GM11168 (cell line): ENCODE measurements around the gene THRSP.
"Not testable (repeated sequence)": the region's sequence is repeated elsewhere in the genome, so short reads cannot be mapped to it uniquely, and the experiment has no call there.

Source experiments
- in situ Hi-C: fragments of 300-500 bp; cut with MboI; formaldehyde crosslinking; loops from one replicate; pipeline ENCODE4 v1.12.0; 2022; ENCODE audit warnings: low sequenced_read_pairs; ENCODE audit not compliant: unreplicated experiment

Gene THRSP

DNA sequence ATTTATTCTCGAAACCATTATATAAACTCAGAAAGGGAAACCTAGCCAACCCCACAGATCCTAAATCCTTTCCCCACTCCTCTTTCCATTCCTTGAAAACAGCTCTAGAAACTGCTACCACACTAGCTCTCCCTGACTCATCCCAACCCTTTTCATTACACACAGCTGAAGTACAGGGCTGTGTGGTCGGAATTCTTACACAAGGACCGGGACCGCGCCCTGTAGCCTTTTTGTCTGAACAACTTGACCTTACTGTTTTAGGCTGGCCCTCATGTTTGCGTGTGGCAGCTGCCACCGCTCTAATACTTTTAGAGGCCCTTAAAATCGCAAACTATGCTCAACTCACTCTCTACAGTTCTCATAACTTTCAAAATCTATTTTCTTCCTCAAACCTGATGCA lies 20.8 kb downstream of the THRSP start:
- in situ Hi-C loops = not testable (repeated sequence)

DNA sequence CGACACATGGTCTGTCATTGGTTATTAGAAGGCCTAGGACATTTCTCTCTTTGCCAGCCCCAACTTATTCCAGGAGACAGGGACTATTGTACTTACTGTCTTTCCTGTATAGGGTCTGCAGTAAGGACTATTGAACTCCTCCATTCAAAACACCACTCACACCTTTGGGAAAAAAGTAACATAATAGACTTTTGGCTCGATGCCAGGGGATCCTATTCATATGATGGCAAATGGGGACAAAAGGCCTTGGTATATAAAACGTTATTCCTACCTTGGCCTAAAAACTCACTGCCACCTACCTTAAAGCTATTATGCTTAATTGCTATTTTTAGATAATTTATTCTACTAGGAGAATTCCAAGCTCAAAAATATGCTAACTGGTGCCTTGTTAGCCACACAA lies 22.3 kb downstream of the THRSP start:
- in situ Hi-C loops = no loop called here

DNA sequence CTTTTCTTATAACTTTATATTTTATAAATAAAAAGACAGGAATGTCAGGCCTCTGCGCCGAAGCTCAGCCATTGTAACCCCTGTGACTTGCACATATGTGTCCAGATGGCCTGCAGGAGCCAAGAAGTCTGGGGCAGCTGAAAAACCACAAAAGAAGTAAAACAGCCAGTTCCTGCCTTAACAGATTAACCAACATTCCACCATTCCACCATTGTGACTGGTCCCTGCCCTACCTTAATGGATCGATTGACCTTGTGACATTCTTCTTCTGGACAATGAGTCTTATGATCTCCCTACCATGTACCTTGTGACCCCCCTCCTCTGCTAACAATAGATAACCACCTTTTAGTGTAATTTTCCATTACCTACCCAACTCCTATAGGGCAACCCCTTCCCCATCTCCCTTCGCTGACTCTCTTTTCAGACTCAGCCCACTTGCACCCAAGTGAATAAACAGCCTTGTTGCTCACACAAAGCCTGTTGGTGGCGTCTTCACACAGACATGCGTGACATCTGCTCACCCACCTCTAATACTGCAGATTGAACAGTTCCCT lies 22.9 kb downstream of the THRSP start:
- in situ Hi-C loops = not testable (repeated sequence)

DNA sequence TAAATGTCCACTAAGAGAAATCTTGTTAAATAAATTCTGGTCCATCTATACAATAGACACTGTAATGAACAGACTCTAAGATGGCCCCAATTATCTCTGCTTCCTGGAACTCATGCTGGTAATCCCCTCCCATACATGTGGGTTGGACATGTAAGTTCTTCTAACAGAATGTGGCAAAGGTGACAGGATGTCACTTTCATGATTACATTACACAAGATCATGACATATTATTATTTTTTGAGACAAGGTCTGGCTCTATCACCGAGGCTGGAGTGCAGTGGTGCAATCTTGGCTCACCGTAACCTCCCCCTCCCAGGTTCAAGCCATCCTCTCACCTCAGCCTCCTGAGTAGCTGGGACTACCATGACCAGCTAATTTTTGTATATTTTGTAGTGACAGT lies 30.6 kb downstream of the THRSP start:
- in situ Hi-C loops = no loop called here

DNA sequence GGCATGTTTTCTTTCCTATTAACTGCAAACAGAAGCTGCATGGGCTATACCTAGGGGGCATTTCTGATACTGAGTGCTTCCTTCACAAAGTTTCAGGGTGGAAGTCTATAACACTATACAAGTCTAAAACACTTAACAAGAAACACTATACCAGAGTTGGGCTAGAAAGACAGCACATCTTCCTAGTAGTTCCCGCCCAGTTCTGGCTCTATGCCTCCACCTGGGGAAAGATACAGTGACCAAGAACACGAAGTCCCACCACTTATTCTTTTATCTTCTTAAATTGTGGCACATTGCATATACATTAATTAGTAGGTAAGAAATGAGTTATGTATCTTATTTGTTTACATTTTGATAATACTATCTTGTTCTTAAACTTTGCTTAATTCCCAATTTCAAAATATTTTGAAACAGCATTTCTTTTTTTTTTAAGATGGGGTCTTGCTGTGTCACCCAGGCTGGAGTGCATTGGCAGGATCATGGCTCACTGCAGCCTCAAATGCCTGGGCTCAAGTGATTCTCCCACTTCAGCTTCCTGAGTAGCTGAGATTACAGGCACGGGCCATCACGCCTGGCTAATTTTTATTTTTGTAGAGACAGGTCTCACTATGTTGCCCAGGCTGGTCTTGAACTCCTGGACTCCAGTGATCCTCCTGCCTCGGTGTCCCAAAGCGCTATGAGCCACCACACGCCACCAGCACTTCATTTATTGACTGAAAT lies 34.2 kb downstream of the THRSP start:
- in situ Hi-C loops = no loop called here

DNA sequence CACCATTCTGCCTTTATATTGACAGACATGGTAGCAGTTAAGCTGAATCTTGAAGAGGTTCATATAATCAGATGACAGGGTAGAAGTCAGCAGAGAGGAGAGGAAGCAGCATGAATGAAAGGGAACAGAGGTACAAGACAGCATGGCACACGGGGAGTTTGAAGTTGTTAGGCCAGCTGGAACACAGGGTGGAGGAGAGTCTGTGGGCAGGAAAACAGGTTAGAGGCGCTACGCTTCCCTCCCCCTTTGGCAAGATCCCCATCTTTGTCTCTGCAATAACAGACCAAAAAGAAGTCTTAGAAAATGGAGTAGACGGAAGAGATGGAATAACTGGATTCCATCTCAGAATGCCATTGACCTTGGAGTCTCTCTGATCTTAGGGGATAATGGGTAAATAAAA lies 36.0 kb downstream of the THRSP start:
- in situ Hi-C loops = no loop called here

DNA sequence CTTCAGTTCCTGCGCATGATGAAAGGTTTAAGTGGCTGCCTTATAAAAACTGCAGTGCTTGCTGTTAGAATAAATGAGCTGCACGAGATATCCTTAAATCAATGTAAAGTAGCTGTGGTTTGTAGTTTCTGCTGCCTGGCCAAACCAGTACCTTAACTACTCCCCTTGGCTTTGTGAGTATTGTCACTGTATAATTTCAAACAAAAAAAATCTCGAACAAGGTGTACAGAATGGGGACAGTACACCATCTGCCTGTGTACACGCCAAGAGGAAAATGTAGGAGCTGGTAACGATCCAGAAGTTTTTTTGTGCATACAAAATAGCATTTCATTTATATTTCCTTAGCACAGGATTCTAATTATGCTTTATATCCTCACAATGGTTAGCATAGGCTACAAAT lies 36.6 kb downstream of the THRSP start:
- in situ Hi-C loops = no loop called here

DNA sequence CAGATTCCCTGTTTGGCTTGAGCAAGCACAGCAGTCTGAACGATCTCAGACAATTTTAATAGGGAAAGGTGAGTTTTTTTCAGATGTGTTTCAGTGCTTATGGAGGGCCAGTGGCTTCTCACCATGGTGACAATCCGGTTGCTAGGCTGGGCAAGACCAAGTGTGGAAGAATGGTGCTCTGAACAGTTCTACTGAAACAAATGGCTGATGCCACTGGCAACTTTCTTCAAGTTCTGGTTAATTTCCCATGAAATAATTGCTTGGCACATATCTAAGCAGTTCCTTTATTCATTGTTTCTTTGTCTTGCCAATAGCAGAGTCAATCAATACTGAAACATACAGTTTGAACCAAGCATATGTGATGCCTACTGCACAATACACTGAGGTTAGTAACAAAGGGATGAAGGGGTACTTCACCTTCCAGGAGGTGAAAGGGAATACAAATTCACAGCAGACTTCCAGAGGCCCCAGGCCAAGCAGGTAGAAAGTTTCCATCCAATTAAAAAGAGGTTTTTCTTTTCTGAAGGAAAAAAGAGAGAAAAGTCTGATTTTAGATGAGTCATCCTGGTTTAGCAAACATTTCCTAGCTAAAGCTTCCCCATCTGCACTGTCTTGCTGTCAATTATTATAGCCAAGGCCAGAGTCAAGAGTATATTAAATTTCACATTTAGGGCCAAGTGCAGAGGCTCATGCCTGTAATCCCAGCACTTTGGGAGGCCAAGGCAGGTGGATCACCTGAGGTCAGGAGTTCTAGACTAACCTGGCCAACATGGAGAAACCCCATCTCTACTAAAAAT lies 37.2 kb downstream of the THRSP start:
- in situ Hi-C loops = no loop called here

DNA sequence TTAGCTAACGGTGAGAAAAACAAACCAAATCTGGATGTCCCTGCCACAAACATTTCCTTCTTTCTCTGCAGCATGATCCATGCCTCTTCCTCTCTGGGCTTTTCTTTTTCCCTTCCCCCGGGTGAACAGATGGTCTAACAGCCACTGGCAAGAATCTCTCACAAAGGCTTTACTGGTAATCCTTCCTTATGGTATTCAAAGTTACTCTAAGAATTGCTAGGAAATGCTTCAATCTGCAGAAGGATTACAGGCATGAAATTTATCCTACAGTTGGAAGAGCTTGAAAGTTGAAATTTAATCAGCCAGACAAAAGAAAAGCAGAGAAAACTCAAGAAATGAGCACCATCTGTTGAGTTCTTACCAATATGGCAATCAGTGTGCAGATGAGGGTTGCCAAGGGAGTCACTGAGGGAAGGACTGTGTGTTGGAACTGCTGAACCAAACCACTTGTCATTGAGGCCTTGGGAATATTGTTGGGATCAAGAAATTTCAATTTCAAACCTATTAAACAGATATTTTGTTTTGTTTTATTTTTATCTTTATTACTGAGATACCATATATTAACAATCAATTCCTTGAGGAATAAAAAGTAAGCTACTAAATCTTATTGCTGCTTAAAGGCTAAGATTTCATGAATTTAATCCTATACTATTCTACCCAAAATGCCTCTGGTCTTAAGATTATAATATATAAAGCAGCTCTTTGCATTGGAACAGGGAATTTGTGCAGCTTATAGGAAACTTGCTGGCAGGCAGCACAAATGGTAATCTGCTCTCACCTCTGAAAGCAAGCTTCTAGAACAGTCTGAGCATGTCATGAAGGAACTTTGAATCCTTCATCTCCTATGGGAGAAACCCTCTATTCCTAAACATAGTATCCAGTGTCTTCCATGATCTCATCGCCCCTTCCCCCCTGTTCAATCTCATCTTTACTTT lies 45.7 kb downstream of the THRSP start:
- in situ Hi-C loops = no loop called here

DNA sequence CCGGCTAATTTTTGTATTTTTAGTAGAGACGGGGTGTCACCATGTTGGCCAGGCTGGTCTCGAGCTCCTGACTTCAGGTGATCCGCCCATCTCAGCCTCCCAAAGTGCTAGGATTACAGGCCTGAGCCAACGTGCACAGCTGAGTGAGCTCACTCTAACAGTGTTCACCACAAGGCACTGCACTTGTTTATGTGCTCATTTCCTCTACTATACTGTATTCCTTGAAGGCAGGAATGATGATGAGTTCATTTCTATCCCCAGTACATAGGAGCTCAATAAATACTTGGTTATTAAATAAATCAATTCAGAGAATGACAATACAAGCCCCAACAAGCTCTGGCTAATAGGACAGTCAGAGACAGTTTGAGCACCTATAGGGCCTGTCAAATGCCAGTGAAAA lies 46.7 kb downstream of the THRSP start:
- in situ Hi-C loops = no loop called here

DNA sequence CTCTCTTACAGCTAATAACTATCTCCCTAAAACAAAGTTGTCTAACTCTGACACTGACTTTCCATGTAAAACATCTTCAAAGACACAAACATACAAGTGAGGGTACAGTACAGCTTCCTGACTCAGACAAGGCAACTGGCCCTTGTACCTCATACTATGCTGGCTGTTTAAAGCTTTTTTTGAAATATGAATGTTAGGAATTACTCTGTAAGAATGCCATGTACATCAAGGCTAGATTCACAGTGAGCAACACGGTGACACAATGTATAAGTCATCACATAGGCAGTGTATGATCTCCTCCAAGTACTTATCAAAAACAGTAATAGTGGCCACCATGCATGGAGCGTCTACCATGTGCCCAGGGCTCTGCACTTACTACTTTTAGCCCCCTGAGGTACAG lies 47.2 kb downstream of the THRSP start:
- in situ Hi-C loops = no loop called here

DNA sequence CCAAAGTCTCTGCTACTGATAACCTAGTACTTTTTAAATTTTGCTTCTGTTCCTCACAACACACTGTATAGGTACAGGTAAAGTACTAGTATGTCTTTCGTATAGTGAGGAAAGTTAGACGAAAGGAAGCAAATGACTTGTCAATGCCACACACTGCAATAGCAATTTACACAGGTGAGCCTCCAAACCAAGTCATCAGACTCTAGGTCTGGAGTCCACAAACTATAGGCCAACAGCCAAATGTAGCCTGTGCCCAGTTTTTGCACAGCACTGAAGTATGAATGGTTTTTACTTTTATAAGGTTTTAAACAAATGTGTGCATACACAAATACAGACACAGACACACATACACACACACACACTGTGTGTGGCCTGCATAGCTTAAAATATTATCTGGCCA lies 47.6 kb downstream of the THRSP start:
- in situ Hi-C loops = no loop called here

DNA sequence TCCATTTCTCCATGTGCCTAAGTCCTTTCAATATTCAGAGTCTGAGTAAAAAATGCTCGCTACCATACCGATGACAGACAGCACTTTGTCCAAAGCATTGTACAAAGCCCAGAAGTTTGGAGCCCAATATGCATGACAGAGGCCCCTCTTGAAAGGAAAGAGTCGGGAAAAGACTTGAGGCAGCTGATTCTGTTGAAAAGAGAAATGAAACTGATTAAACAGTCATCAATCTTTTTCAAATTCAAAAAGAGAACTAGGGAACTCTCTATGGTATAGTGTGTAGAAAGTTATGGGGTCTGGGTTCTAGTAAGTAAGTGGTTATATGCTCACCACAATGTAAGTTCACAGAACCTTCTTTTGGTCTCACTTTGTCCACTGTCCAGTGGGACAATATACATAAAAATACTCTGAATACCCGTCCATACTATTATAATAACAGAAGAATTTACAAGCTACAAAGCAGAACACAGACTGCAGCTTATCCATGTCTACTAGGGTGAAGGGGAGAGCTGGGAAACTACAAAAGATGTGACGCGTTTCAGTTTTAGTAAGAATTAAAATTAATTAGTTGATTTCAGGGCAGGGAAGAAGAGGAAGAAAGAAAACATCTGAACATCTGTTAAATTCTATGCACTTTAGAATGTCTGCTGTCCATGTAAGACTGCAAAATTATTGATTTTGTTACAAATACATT lies 49.1 kb downstream of the THRSP start:
- in situ Hi-C loops = no loop called here
